ENCODE measurements around the gene PTPRT. TPM values are rescaled to one million over a fixed set of nuclear protein-coding genes. Genes with fewer than 3 reads are reported as not detected.

The PTPRT gene
- total RNA-seq, 1 experiment from 2014 or later, result not detected

GRCh38 chr20:42507874-42508273 lies 681.8 kb downstream of the PTPRT start:
- CTCF ChIA-PET, result no interaction called here
- ATAC-seq, result no peak

DNA sequence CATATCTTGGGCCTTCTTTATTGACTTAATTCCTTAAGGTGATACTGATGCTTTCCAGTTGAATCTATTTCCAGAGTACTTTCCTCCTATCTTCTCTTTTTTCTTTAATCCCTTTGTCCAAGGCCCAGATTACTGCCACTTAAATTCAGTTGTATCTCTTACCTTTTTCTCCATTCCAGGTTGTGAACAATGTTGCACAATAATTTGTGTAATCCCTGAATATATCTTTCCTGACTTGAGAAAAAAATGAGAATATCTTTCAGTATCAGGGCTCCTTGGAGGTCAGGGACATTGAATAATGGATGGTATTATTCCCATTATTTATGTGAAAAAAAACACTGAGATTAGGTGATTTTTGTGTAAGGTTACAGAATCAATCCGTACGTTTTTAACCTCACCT lies 683.3 kb downstream of the PTPRT start:
- Histone ChIP-seq H3K4me1 (ENCODE audit: control insufficient read depth, insufficient read depth, low read length) (no peaks in the 10 kb centered on the region), H3K4me3 (ENCODE audit: low read depth in 2 of 2, low read length in 2 of 2) (no peak overlapping the region), H3K36me3 (ENCODE audit: control insufficient read depth, insufficient read depth, low read length) (no peaks in the 10 kb centered on the region), H3K27ac (ENCODE audit: low read length) (no peak overlapping the region), H3K27me3 (ENCODE audit: control insufficient read depth, insufficient read depth, low read length) (no peaks in the 10 kb centered on the region), H3K9me3 (ENCODE audit: control insufficient read depth, insufficient read depth, low read depth, low read length) (no peaks in the 10 kb centered on the region)
- no peak for DNase-seq (ENCODE audit: low read depth, low spot score)
- intact Hi-C loops (cut with micrococcal nuclease; ENCODE audit: unreplicated experiment), result no loop called here
- TF ChIP-seq SIN3A (IDR thresholded peaks at IDR 0.05; ENCODE audit: borderline replicate concordance, insufficient read depth, low read depth, low read length) (no peak), REST (IDR thresholded peaks at IDR 0.05; ENCODE audit: insufficient read depth in 1 of 2, low read depth in 2 of 2, low read length in 1 of 2) (no peak), CTCF (IDR thresholded peaks at IDR 0.05) (no peak), TCF7L2 (IDR thresholded peaks at IDR 0.05; ENCODE audit: low read depth, low read length) (no peak)
- ATAC-seq, result no peak
- POLR2A ChIA-PET, result no interaction called here
- CTCF ChIA-PET, result no interaction called here
- in situ Hi-C loops (cut with HindIII; ENCODE audit: low pct_unique_long_range_greater_than_20kb, low sequenced_read_pairs), result no loop called here
- BruUV-seq (replicated peaks), result no TSS peak

More at GRCh38 chr20:42507874-42508273, 681.8 kb downstream of the PTPRT start:
- no peak for DNase-seq (ENCODE audit: low read depth, low spot score)
- TF ChIP-seq REST (IDR thresholded peaks at IDR 0.05; ENCODE audit: insufficient read depth in 1 of 2, low read depth in 2 of 2, low read length in 1 of 2), result no peak
- TF ChIP-seq CTCF (IDR thresholded peaks at IDR 0.05), result no peak
- no peak for TF ChIP-seq POLR2AphosphoS5 (IDR thresholded peaks at IDR 0.05; ENCODE audit: low read depth, low read length)
- no peak for TF ChIP-seq SIN3A (IDR thresholded peaks at IDR 0.05; ENCODE audit: borderline replicate concordance, insufficient read depth, low read depth, low read length)
- TF ChIP-seq TCF7L2 (IDR thresholded peaks at IDR 0.05; ENCODE audit: low read depth, low read length), result no peak
- intact Hi-C loops (cut with micrococcal nuclease; ENCODE audit: unreplicated experiment) (no loop called here), in situ Hi-C loops (cut with HindIII; ENCODE audit: low pct_unique_long_range_greater_than_20kb, low sequenced_read_pairs) (no loop called here)
- BruUV-seq (replicated peaks), result no TSS peak
- no peaks in the 10 kb centered on the region for H3K9me3 ChIP-seq (ENCODE audit: control insufficient read depth, insufficient read depth, low read depth, low read length)
- no peaks in the 10 kb centered on the region for H3K36me3 ChIP-seq (ENCODE audit: control insufficient read depth, insufficient read depth, low read length)
- no peak overlapping the region for H3K4me3 ChIP-seq (ENCODE audit: low read depth in 2 of 2, low read length in 2 of 2)
- POLR2A ChIA-PET, result no interaction called here
- no peak overlapping the region for H3K27ac ChIP-seq (ENCODE audit: low read length)
- H3K27me3 ChIP-seq (ENCODE audit: control insufficient read depth, insufficient read depth, low read length), result no peaks in the 10 kb centered on the region
- no peaks in the 10 kb centered on the region for H3K4me1 ChIP-seq (ENCODE audit: control insufficient read depth, insufficient read depth, low read length)

All from Panc1 (cell line).